Measurements from ENCODE around the gene CISD3.

Gene CISD3

DNA sequence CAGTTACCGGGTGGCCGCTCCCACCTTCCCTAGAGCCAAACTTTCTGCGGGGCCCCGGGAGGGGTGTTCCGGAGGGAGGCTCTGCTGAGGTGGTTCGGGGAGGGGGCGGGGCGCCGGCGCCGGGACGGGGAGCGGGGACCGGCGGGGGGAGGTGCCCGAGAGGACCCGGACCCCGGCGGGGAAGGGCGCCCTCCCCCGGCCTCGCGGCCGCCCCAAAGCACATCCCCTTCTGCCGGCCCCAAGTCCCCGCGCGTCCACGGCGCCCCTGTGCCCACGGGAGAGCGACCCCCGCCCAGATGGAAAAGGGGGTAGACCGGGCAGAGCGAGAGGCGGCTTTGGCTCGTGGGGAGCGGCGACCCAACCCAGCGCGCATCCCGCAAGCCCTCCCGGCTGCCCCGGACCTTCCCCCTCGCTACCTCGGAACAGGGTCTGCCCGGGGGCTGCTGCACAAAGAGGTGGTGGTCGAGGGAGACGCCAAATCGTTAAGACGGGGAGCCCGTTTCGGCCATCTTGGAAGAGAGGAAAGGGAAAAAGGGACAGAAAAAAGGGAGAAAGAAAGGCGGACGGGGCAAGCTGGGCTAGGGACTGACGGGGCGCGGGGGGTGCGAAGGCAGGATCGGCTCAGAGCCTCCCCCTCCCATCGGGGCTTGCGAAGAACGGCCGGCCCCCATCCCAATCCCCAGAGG lies 17.5 kb downstream of the CISD3 start:
- peak overlapping the region in 1 of 2 experiments; percentile 20 for H3K23ac ChIP-seq (ENCODE audit: low read length in 2 of 2)
- peak overlapping the region; percentile 91 for H4K91ac ChIP-seq (ENCODE audit: low read length)
- H2BK12ac ChIP-seq (ENCODE audit: low read length in 2 of 2), result peak overlapping the region in 1 of 2 experiments; percentile 84
- peak overlapping the region; percentile 92 for H4K8ac ChIP-seq (ENCODE audit: low read length)
- H3K27me3 ChIP-seq (ENCODE audit: control insufficient read depth in 1 of 2, insufficient read depth in 1 of 2, low read length in 2 of 2), result no peaks in the 10 kb centered on the region
- no peak overlapping the region for H2BK5ac ChIP-seq (ENCODE audit: low read depth, low read length, poor library complexity, severe bottlenecking)
- peak overlapping the region; percentile 8 for H3K27ac ChIP-seq (ENCODE audit: low read length, poor library complexity, severe bottlenecking)
- H2AFZ ChIP-seq (ENCODE audit: low read depth, low read length), result no peak overlapping the region
- H3K79me1 ChIP-seq (replicated peaks; ENCODE audit: low read length, poor library complexity, severe bottlenecking), result peaks cover 6% of the 10 kb centered on the region
- H3K4me3 ChIP-seq (ENCODE audit: insufficient read depth in 1 of 2, low read depth in 1 of 2, low read length in 2 of 2), result peak overlapping the region; percentile 95 to 96
- peak overlapping the region; percentile 95 for H3K9ac ChIP-seq (ENCODE audit: low read length)
- DNase-seq, result peak; percentile 48
- peak overlapping the region; percentile 93 for H2BK15ac ChIP-seq (ENCODE audit: low read depth, poor library complexity, severe bottlenecking)
- H3K4ac ChIP-seq (ENCODE audit: low read depth in 1 of 2, low read length in 2 of 2), result peak overlapping the region; percentile 90 to 96
- 0% methylated on average over 43 of the region's 64 CpGs for whole genome bisulfite sequencing
- peaks cover 48% of the 10 kb centered on the region for H3K4me1 ChIP-seq (ENCODE audit: control insufficient read depth, insufficient read depth, low read depth, low read length)
- peak overlapping the region; percentile 86 for H2BK120ac ChIP-seq (ENCODE audit: low read depth, low read length)
- H3K36me3 ChIP-seq (ENCODE audit: control insufficient read depth in 1 of 2, insufficient read depth in 2 of 2, low read depth in 1 of 2, low read length in 2 of 2), result peaks cover 0 to 12% of the 10 kb centered on the region in 2 experiments
- no peak overlapping the region for H2AK5ac ChIP-seq (ENCODE audit: low read length, severe bottlenecking)
- no peaks in the 10 kb centered on the region for H3K9me3 ChIP-seq (ENCODE audit: control insufficient read depth, low read length)
- peak overlapping the region in 1 of 2 experiments; percentile 89 for H3K14ac ChIP-seq (ENCODE audit: low read length in 2 of 2)
- H3K18ac ChIP-seq (ENCODE audit: low read depth in 1 of 2, low read length in 2 of 2), result peak overlapping the region; percentile 91 to 96
- H3K4me2 ChIP-seq (ENCODE audit: low read length, poor library complexity, severe bottlenecking), result peak overlapping the region; percentile 86

DNA sequence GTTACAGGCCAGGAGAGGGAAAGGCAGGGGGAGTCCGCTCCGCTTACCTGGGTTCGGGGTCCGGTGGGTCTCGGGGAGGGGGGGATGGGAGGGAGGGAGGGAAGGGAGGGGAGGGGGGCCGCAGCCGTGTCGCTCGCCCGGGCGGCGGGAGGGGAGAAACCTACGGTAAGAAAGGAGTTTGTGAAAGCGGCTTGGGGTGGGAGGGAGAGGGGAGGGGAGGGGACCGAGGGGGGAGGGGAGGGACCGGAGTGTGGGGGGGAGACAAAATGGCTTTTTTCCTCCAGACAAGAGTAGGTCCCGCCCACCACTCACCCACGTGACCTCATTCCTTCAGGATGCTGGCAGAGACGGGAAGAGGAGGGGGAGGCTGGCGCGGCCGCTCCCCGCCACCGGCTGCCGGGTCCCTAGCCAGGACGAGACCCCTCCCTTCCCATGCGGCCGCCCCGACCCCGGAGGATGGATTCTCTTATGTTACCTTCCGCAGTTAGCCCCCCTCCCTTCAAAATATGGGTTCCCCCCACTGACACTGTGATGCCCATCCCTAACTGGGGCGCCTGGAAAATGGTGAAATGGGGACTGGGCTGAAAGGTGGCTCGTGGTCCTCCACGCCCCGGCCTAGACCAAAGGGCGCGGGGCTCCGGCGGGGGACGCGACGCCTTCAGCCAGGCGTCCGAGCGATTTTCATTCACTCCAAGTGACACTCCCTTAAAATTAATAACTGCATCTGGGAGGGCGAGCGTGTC lies 18.2 kb downstream of the CISD3 start, which contains the start of gene PCGF2:
TSS of gene PCGF2 (minus strand) at position 188 of the 743 bp plus-strand sequence. CDS start 7,934 bp downstream, outside the sequence.
- Histone ChIP-seq H2AK5ac (ENCODE audit: low read length, severe bottlenecking) (no peak within 1 kb of the TSS), H3K79me1 (replicated peaks; ENCODE audit: low read length, poor library complexity, severe bottlenecking) (peaks cover 6% of the 10 kb centered on the region), H2BK120ac (ENCODE audit: low read depth, low read length) (peak within 1 kb of the TSS; percentile 86), H2AFZ (ENCODE audit: low read depth, low read length) (peak within 1 kb of the TSS; percentile 44), H3K36me3 (ENCODE audit: control insufficient read depth in 1 of 2, insufficient read depth in 2 of 2, low read depth in 1 of 2, low read length in 2 of 2) (peaks cover 0 to 13% of the 10 kb centered on the region in 2 experiments), H2BK5ac (ENCODE audit: low read depth, low read length, poor library complexity, severe bottlenecking) (no peak within 1 kb of the TSS), H3K14ac (ENCODE audit: low read length in 2 of 2) (peak within 1 kb of the TSS in 1 of 2 experiments; percentile 89), H3K23ac (ENCODE audit: low read length in 2 of 2) (peak within 1 kb of the TSS in 1 of 2 experiments; percentile 94), H4K91ac (ENCODE audit: low read length) (peak within 1 kb of the TSS; percentile 91), H2BK12ac (ENCODE audit: low read length in 2 of 2) (peak within 1 kb of the TSS; percentile 47 to 84), H3K4me3 (ENCODE audit: insufficient read depth in 1 of 2, low read depth in 1 of 2, low read length in 2 of 2) (peak within 1 kb of the TSS; percentile 95 to 96), H3K9me3 (ENCODE audit: control insufficient read depth, low read length) (no peaks in the 10 kb centered on the region), H2BK15ac (ENCODE audit: low read depth, poor library complexity, severe bottlenecking) (peak within 1 kb of the TSS; percentile 99), H3K18ac (ENCODE audit: low read depth in 1 of 2, low read length in 2 of 2) (peak within 1 kb of the TSS; percentile 91 to 96), H3K9ac (ENCODE audit: low read length) (peak within 1 kb of the TSS; percentile 95), H3K4me2 (ENCODE audit: low read length, poor library complexity, severe bottlenecking) (peak within 1 kb of the TSS; percentile 97), H4K8ac (ENCODE audit: low read length) (peak within 1 kb of the TSS; percentile 92), H3K27me3 (ENCODE audit: control insufficient read depth in 1 of 2, insufficient read depth in 1 of 2, low read length in 2 of 2) (no peaks in the 10 kb centered on the region), H3K4ac (ENCODE audit: low read depth in 1 of 2, low read length in 2 of 2) (peak within 1 kb of the TSS; percentile 90 to 98), H3K27ac (ENCODE audit: low read length, poor library complexity, severe bottlenecking) (peak within 1 kb of the TSS; percentile 8), H3K4me1 (ENCODE audit: control insufficient read depth, insufficient read depth, low read depth, low read length) (peaks cover 48% of the 10 kb centered on the region)
- peak; percentile 91 for DNase-seq
- WGBS, result under 1% methylated on average over 16 of the region's 47 CpGs

- peak overlapping the region; percentile 47 to 81 for H2BK12ac ChIP-seq (ENCODE audit: low read length in 2 of 2)
- H3K79me1 ChIP-seq (replicated peaks; ENCODE audit: low read length, poor library complexity, severe bottlenecking), result peaks cover 3% of the 10 kb centered on the region
- no peaks in the 10 kb centered on the region for H3K9me3 ChIP-seq (ENCODE audit: control insufficient read depth, low read length)
- peak overlapping the region in 1 of 2 experiments; percentile 94 for H3K23ac ChIP-seq (ENCODE audit: low read length in 2 of 2)
- H3K4me3 ChIP-seq (ENCODE audit: insufficient read depth in 1 of 2, low read depth in 1 of 2, low read length in 2 of 2), result peak overlapping the region; percentile 61 to 88
- peak overlapping the region; percentile 39 for H2BK120ac ChIP-seq (ENCODE audit: low read depth, low read length)
- peak overlapping the region in 1 of 2 experiments; percentile 80 for H3K14ac ChIP-seq (ENCODE audit: low read length in 2 of 2)
- peak overlapping the region; percentile 44 for H2AFZ ChIP-seq (ENCODE audit: low read depth, low read length)
- H4K8ac ChIP-seq (ENCODE audit: low read length), result peak overlapping the region; percentile 90
- H3K36me3 ChIP-seq (ENCODE audit: control insufficient read depth in 1 of 2, insufficient read depth in 2 of 2, low read depth in 1 of 2, low read length in 2 of 2), result peaks cover 3 to 11% of the 10 kb centered on the region in 2 experiments
- H3K4ac ChIP-seq (ENCODE audit: low read depth in 1 of 2, low read length in 2 of 2), result peak overlapping the region; percentile 46 to 98
- H3K27me3 ChIP-seq (ENCODE audit: control insufficient read depth in 1 of 2, insufficient read depth in 1 of 2, low read length in 2 of 2), result no peaks in the 10 kb centered on the region
- H4K91ac ChIP-seq (ENCODE audit: low read length), result peak overlapping the region; percentile 82
- H2BK15ac ChIP-seq (ENCODE audit: low read depth, poor library complexity, severe bottlenecking), result peak overlapping the region; percentile 99
- no peak overlapping the region for H3K27ac ChIP-seq (ENCODE audit: low read length, poor library complexity, severe bottlenecking)
- H3K4me2 ChIP-seq (ENCODE audit: low read length, poor library complexity, severe bottlenecking), result peak overlapping the region; percentile 97
- H3K9ac ChIP-seq (ENCODE audit: low read length), result peak overlapping the region; percentile 86
- no peak for DNase-seq
- under 1% methylated on average over 28 of the region's 32 CpGs for WGBS
- no peak overlapping the region for H2BK5ac ChIP-seq (ENCODE audit: low read depth, low read length, poor library complexity, severe bottlenecking)
- peak overlapping the region; percentile 82 to 87 for H3K18ac ChIP-seq (ENCODE audit: low read depth in 1 of 2, low read length in 2 of 2)
- H2AK5ac ChIP-seq (ENCODE audit: low read length, severe bottlenecking), result no peak overlapping the region
- peaks cover 49% of the 10 kb centered on the region for H3K4me1 ChIP-seq (ENCODE audit: control insufficient read depth, insufficient read depth, low read depth, low read length)
Measured at GRCh38 chr17:38748892-38749222, 18.7 kb downstream of the CISD3 start.
